Stimulated activated CD4-positive, alpha-beta T cell treated with anti-CD3 and anti-CD28 coated beads, Interleukin-12 subunit alpha, Interleukin-12 subunit beta, amount 100 ng/mL, for 24 hours (primary cell): ENCODE results near the gene MYO9A.

Source experiments
- DNase-seq, 2 experiments: peaks; one replicate each; pipeline ENCODE4 v3.0.0-alpha.2; 2020; ENCODE audit warnings: low read depth in 2 of 2

Gene MYO9A

DNA sequence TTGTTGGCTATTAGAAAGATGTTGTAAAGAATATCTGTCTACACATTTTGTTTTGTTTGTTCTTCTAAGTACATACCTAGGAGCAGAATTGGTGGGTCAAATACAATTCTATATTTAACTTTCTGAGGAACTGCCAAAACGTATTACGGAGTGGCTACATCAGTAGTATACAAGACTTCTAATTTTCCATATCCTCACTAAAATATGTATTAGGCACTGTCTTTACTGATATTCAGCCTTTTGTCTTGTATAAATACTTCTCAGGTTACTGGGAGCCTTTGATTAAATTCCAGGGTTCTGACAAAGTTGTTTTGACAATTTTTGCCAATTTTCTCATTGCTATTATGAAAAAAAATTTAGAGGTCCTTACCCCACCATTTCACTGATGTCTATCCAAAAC lies 160.9 kb downstream of the MYO9A start:
- DNase-seq, result no peak

DNA sequence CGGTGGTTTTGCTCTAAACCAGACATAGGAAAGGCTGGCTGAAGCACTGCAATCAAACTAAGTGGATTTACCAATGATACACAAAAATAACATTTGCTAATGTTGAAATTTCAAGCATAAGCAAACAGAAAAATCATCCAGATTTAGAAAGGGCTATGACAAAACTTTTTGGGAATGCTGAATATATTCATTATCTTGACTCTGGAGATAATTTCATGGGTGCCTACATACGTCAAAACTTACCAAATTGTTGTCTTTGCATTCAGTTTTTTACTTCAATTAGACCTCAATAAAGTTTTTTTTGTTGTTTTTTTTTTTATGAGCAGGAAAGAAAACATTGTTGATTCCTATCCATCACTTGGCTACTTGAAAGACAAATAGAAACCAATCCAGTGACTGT lies 166.8 kb downstream of the MYO9A start:
- DNase-seq, result no peak

GRCh38 chr15:71945012-71945411 lies 172.9 kb downstream of the MYO9A start:
- no peak for DNase-seq

DNA sequence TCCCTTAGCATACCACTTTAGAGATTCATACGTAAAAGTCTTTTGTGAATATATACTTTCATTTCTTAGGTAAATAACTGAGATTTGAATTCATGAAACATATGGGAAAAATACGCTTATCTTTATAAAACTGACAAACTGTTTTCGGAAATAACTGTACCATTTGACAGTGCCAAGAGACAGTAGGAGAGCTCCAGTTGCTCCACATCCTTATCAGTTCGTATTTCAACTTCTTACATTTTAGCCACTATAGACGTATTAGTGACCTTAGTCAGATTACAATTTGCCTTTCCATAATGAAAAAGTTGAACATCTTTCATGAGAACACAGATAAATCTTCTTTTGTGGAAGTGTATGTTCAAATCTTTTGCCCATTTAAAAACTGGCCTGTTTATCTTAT lies 174.1 kb downstream of the MYO9A start:
- no peak for DNase-seq

DNA sequence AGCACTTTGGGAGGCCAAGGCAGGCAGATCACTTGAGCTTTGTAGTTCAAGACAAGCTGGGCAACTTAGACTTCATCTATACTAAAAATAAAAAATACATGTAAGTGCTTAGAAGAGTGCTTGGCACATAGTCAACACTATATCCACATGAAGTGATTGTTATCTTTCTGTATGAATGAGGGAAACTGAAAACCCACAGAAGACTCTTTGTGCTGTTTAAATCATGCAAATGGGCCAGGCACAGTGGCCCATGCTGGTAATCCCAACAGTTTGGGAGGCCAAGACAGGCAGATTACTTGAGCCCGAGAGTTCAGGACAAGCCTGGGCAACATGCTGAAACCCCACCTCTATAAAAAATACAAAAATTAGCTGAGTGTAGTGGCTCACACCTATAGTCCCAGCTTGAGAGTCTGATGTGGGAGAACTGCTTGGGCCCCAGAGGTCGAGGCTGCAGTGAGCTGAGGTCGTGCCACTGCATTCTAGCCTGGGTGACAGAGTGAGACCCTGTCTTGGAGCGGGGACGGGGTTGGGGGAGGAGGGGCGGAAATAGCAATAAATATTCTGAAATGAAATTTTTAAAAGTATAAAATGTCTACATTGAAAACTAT lies 177.9 kb downstream of the MYO9A start:
- DNase-seq, result no peak

DNA sequence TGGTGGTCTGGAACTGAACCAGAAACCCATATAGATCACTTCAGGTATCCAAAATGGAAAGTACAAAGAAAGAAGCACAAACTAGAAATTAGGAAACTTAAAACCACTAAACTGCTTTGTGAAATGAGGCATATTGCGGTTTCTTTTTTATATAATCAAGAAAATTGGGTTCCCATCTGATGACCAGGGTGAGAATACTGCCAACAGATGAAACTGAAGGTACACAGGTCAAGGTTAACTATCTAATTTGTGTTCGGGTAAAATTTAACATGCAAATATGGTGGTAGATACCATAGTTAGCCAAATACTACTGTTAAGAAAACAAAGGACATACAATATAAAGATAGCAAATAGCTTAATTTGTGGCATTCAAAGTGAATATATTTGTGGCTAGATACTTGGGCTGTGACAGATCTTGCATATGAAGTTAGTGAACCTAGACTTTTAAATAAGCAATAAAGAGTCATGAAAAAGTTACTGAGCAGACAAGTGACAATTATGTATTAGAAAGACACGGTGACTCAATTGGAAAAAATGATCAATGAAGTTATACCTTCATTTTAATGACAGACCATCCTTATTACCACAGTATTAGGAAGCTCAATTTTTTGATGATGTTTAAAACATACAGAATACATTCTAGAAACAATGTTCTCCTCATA lies 180.2 kb downstream of the MYO9A start:
- DNase-seq, result no peak

DNA sequence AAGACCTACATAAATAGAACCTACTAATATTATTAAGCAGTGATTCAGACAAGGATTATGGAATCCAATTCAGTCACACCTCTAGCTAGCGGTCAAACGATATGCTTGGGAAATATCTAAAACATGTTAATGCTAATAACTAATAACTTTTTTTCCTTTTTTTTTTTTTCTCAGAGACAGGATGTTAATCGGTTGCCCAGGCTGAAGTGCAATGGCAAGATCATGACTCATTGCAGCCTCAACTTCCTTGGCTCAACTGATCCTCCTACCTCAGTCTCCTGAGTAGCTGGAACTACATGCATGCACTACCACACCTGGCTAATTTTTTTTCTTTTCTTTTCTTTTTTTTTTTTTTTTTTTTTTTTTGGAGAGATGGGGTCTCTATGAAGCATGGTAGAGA lies 183.5 kb downstream of the MYO9A start:
- DNase-seq, result no peak

DNA sequence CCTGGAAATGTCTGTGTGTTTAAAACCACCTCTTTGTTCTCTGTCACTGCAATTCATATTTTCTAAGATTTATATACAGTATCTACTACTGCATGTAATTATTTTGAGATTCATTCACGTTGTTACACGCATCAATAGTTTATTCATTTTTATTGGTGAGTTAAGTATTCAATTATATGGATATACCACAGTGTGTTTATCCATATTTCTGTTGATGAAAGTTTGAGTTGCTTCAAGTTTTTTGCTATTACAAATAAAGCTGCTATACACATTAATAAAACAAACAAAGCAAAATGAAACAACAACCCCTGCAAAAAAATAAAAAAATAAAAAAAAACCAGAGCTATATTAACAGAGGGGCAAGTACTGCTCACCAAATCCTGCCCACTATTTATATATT lies 185.3 kb downstream of the MYO9A start:
- no peak for DNase-seq

DNA sequence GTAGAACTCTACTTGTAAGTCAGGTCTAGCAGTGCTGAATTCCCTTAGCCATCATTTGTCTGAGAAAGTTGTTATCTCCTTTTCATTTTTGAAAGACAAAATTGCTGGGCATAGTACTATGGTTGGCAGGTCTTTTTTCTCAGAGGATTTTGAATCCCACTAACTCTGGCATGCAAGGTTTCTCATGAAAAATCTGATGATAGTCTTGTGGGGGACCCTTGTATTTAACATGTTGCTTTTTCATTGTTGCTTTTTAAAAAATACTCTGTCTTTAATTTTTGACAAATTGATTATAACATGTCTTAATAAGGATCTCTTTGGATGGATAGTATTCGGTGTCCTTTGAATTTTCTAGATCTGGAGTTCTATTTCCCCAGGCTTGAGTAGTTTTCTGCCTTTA lies 186.7 kb downstream of the MYO9A start:
- DNase-seq, result no peak

GRCh38 chr15:71925145-71925544 lies 192.8 kb downstream of the MYO9A start:
- DNase-seq, result no peak

GRCh38 chr15:71921191-71921590 lies 196.8 kb downstream of the MYO9A start:
- no peak for DNase-seq

DNA sequence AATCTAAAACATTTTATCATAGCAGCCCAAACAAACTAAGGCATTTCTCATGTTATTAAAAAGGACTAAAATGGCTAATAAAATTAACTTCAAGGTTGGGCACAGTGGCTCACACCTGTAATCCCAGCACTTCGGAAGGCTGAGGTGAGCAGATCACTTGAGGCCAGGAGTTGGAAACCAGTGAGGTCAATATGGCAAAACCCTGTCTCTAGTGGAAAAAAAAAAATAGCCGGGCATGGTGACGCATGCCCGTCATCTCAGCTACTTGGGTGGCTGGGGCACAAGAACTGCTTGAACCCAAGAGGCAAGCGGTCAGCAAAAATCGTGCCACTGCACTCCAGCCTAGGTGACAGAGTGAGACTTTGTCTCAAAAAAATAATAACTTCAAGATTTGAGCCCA lies 197.4 kb downstream of the MYO9A start:
- DNase-seq, result no peak

GRCh38 chr15:71916834-71917233 lies 201.1 kb downstream of the MYO9A start:
- no peak for DNase-seq

- DNase-seq, result no peak
Observed at GRCh38 chr15:71914092-71914491, 203.9 kb downstream of the MYO9A start.

DNA sequence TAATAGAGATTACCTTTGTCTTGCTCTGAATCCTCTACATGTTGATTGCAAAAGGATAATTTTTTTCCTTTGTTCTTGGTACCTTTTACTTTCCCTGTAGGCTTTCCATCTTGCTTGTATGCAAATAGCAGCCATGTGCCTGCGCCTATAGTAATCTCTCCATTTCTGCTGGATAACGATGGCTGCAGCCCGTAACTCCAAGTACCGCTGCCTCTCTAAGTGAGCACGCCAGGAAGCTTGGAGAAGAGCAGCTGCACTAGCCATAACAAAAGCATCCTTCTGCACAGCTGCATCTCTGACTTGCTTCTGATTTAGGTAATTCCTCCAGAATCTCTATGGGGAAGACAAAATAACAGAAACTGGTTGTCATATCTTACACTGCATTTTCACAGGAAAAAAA lies 218.3 kb downstream of the MYO9A start:
- DNase-seq, result no peak

DNA sequence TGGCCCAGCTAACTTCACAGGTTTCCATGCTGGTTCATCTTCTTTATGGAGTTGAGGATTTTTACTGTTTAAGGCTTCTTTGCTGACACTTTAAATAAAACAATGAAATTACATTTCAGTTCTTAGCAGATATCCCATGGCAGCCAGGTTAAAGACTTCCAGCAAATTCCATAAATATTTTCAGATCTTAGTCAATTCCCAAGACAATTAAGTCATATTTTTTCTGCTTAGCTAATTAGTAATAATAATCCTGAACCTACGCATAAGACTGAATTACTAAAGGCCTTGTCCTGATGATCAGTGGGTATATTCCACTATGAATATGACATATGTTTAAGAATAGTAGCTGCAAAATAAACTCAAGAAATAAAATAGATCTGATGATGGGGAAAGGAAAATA lies 224.3 kb downstream of the MYO9A start:
- no peak for DNase-seq

GRCh38 chr15:71892335-71892734 lies 225.6 kb downstream of the MYO9A start:
- DNase-seq, result no peak

- no peak for DNase-seq
Observed at GRCh38 chr15:71891026-71891425, 226.9 kb downstream of the MYO9A start.

DNA sequence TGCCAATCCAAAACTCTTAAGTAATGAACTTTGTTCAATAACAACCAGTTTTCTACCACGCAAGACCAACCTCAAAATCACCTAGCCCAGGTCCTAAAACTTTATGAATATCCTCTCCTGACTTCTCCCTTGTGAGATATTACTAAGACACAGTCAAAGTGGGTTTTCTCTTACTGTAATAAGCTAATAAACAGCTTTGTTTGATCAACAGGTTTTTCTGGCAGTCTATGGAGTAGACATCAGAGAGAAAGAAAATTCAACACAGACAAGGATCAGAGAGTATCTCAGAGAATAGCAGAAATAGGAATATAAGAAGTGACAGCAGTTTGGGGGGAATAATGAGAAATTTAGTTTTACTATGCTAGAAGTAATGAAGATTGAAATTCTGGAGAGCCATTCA lies 228.0 kb downstream of the MYO9A start:
- no peak for DNase-seq

GRCh38 chr15:71889385-71889784 lies 228.6 kb downstream of the MYO9A start:
- DNase-seq, result no peak

GRCh38 chr15:71888797-71889196 lies 229.2 kb downstream of the MYO9A start:
- no peak for DNase-seq

- DNase-seq, result no peak
Observed at GRCh38 chr15:71885390-71885789, 232.6 kb downstream of the MYO9A start.

- no peak for DNase-seq
Observed at GRCh38 chr15:71883447-71883846, 234.5 kb downstream of the MYO9A start.

DNA sequence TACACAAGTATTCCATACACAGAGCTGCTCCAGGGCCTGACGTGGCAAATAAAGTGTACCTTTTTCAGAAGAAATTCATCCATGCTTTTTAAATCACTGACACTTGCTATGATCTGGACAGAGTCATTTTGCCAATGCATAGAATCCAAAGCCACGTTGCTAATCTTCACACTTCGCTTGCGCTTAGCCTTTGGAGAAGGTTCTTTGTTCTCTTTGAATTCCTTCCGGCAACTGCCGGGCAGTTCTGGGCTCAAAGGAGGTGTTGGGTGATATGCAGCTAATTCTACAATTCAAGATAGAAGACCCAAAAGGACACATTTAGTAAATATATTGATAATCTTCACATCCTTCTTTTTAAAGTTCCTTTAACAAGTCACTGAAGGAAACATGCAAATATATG lies 237.7 kb downstream of the MYO9A start:
- DNase-seq, result no peak
